ENCODE measurements around the gene DCTD.
"Not testable (repeated sequence)": the region's sequence is repeated elsewhere in the genome, so short reads cannot be mapped to it uniquely, and the experiment has no call there.

DCTD gene

GRCh38 chr4:182923366-182923765 is 6.2 kb upstream of the DCTD start:
- in situ Hi-C loops (cut with HindIII; ENCODE audit: low pct_ligation_motif_present, low pct_unique_long_range_greater_than_20kb, low sequenced_read_pairs), result no loop called here
- DNase-seq, result no peak

- in situ Hi-C loops (cut with HindIII; ENCODE audit: low pct_ligation_motif_present, low pct_unique_long_range_greater_than_20kb, low sequenced_read_pairs), result no loop called here
- peak; percentile 25 for DNase-seq
Observed at GRCh38 chr4:182922501-182923284, 5.5 kb upstream of the DCTD start.

GRCh38 chr4:182921608-182922007 is 4.4 kb upstream of the DCTD start:
- in situ Hi-C loops (cut with HindIII; ENCODE audit: low pct_ligation_motif_present, low pct_unique_long_range_greater_than_20kb, low sequenced_read_pairs), result no loop called here
- DNase-seq, result no peak

- DNase-seq, result no peak
- in situ Hi-C loops (cut with HindIII; ENCODE audit: low pct_ligation_motif_present, low pct_unique_long_range_greater_than_20kb, low sequenced_read_pairs), result no loop called here
Observed at GRCh38 chr4:182920676-182921075, 3.5 kb upstream of the DCTD start.

GRCh38 chr4:182918791-182919302 is 1.7 kb upstream of the DCTD start:
- in situ Hi-C loops (cut with HindIII; ENCODE audit: low pct_ligation_motif_present, low pct_unique_long_range_greater_than_20kb, low sequenced_read_pairs), result no loop called here
- DNase-seq, result no peak

- in situ Hi-C loops (cut with HindIII; ENCODE audit: low pct_ligation_motif_present, low pct_unique_long_range_greater_than_20kb, low sequenced_read_pairs), result no loop called here
- DNase-seq, result no peak
Observed at GRCh38 chr4:182918044-182918607, 940 bp upstream of the DCTD start.

- DNase-seq, result peak; percentile 65
- in situ Hi-C loops (cut with HindIII; ENCODE audit: low pct_ligation_motif_present, low pct_unique_long_range_greater_than_20kb, low sequenced_read_pairs), result no loop called here
Observed at GRCh38 chr4:182916483-182917181, 554 bp downstream of the DCTD start.

- DNase-seq, result no peak
- in situ Hi-C loops (cut with HindIII; ENCODE audit: low pct_ligation_motif_present, low pct_unique_long_range_greater_than_20kb, low sequenced_read_pairs), result no loop called here
Observed at GRCh38 chr4:182914357-182914756, 2.8 kb downstream of the DCTD start.

GRCh38 chr4:182913621-182914020 is 3.6 kb downstream of the DCTD start:
- in situ Hi-C loops (cut with HindIII; ENCODE audit: low pct_ligation_motif_present, low pct_unique_long_range_greater_than_20kb, low sequenced_read_pairs), result no loop called here
- DNase-seq, result no peak

GRCh38 chr4:182913036-182913435 is 4.2 kb downstream of the DCTD start:
- in situ Hi-C loops (cut with HindIII; ENCODE audit: low pct_ligation_motif_present, low pct_unique_long_range_greater_than_20kb, low sequenced_read_pairs), result no loop called here
- DNase-seq, result no peak

GRCh38 chr4:182908124-182908523 is 9.1 kb downstream of the DCTD start:
- in situ Hi-C loops (cut with HindIII; ENCODE audit: low pct_ligation_motif_present, low pct_unique_long_range_greater_than_20kb, low sequenced_read_pairs), result no loop called here
- no peak for DNase-seq

GRCh38 chr4:182907396-182907795 is 9.8 kb downstream of the DCTD start:
- in situ Hi-C loops (cut with HindIII; ENCODE audit: low pct_ligation_motif_present, low pct_unique_long_range_greater_than_20kb, low sequenced_read_pairs), result no loop called here
- no peak for DNase-seq

- in situ Hi-C loops (cut with HindIII; ENCODE audit: low pct_ligation_motif_present, low pct_unique_long_range_greater_than_20kb, low sequenced_read_pairs), result no loop called here
Observed at GRCh38 chr4:182906786-182907185, 10.4 kb downstream of the DCTD start.

GRCh38 chr4:182905038-182905437 is 12.1 kb downstream of the DCTD start:
- DNase-seq, result no peak
- in situ Hi-C loops (cut with HindIII; ENCODE audit: low pct_ligation_motif_present, low pct_unique_long_range_greater_than_20kb, low sequenced_read_pairs), result no loop called here

More at GRCh38 chr4:182906786-182907185, 10.4 kb downstream of the DCTD start:
- no peak for DNase-seq

GRCh38 chr4:182904211-182904761 is 12.9 kb downstream of the DCTD start:
- DNase-seq, result no peak
- in situ Hi-C loops (cut with HindIII; ENCODE audit: low pct_ligation_motif_present, low pct_unique_long_range_greater_than_20kb, low sequenced_read_pairs), result no loop called here

- no peak for DNase-seq
- in situ Hi-C loops (cut with HindIII; ENCODE audit: low pct_ligation_motif_present, low pct_unique_long_range_greater_than_20kb, low sequenced_read_pairs), result no loop called here
Observed at GRCh38 chr4:182903013-182903412, 14.2 kb downstream of the DCTD start.

GRCh38 chr4:182901337-182901736 is 15.8 kb downstream of the DCTD start:
- in situ Hi-C loops (cut with HindIII; ENCODE audit: low pct_ligation_motif_present, low pct_unique_long_range_greater_than_20kb, low sequenced_read_pairs), result no loop called here

GRCh38 chr4:182900021-182900420 is 17.2 kb downstream of the DCTD start:
- in situ Hi-C loops (cut with HindIII; ENCODE audit: low pct_ligation_motif_present, low pct_unique_long_range_greater_than_20kb, low sequenced_read_pairs), result not testable (repeated sequence)

More at GRCh38 chr4:182901337-182901736, 15.8 kb downstream of the DCTD start:
- DNase-seq, result no peak

GRCh38 chr4:182898479-182898799 is 18.7 kb downstream of the DCTD start:
- in situ Hi-C loops (cut with HindIII; ENCODE audit: low pct_ligation_motif_present, low pct_unique_long_range_greater_than_20kb, low sequenced_read_pairs), result no loop called here

More at GRCh38 chr4:182900021-182900420, 17.2 kb downstream of the DCTD start:
- DNase-seq, result not testable (repeated sequence)

More at GRCh38 chr4:182898479-182898799, 18.7 kb downstream of the DCTD start:
- no peak for DNase-seq

Data from ACHN (cell line).